ENCODE data around the gene MLC1. TPM values are rescaled to one million over a fixed set of nuclear protein-coding genes. Genes with fewer than 3 reads are reported as not detected.

Gene MLC1
- under 0.01 and 0.44 TPM in 2 replicates for total RNA-seq

GRCh38 chr22:50085211-50085972 is at the start of gene MLC1:
TSS of gene MLC1 (minus strand) at chr22:50085426. CDS start at chr22:50084902, 524 bp downstream.

GRCh38 chr22:50089682-50090411 is 4.6 kb upstream of the MLC1 start, which contains the start of gene MOV10L1:
TSS of gene MOV10L1 (plus strand) at chr22:50090006. CDS start at chr22:50090089, 83 bp downstream.

GRCh38 chr22:50058061-50058905 is 26.9 kb downstream of the MLC1 start, which contains the start of gene TTLL8:
TSS of gene TTLL8 (minus strand) at chr22:50058298.

GRCh38 chr22:50012211-50013181 is 72.7 kb downstream of the MLC1 start, which contains the start of gene IL17REL:
TSS of gene IL17REL (minus strand) at chr22:50012765. CDS start at chr22:50012646, 119 bp downstream.

Other genes starting within 250 kb of the MLC1 start
- gene ZBED4, start 231.6 kb downstream of the MLC1 start, total RNA-seq: 14.4 and 23.0 TPM in 2 replicates
- 28.3 and 54.3 TPM in 2 replicates for gene ALG12, start 167.0 kb downstream of the MLC1 start, total RNA-seq
- gene CRELD2, start 166.8 kb downstream of the MLC1 start, total RNA-seq: 41.8 and 524 TPM in 2 replicates
- gene PIM3, start 124.7 kb downstream of the MLC1 start, total RNA-seq: 42.2 and 52.5 TPM in 2 replicates
- not detected in 2 replicates for gene IL17REL, start 72.7 kb downstream of the MLC1 start, total RNA-seq
- not detected in 2 replicates for gene TTLL8, start 27.1 kb downstream of the MLC1 start, total RNA-seq
- gene MOV10L1, start 4.6 kb upstream of the MLC1 start, total RNA-seq: 5.5 and 5.7 TPM in 2 replicates
- gene PANX2, start 85.3 kb upstream of the MLC1 start, total RNA-seq: 0.86 and 3.7 TPM in 2 replicates
- 47.1 and 71.3 TPM in 2 replicates for gene TRABD, start 100.5 kb upstream of the MLC1 start, total RNA-seq
- gene SELENOO, start 115.6 kb upstream of the MLC1 start, total RNA-seq: 14.4 and 16.2 TPM in 2 replicates
- gene TUBGCP6, start 159.6 kb upstream of the MLC1 start, total RNA-seq: 25.4 and 38.9 TPM in 2 replicates
- gene HDAC10, start 165.8 kb upstream of the MLC1 start, total RNA-seq: 20.4 and 24.1 TPM in 2 replicates
- 41.5 and 55.6 TPM in 2 replicates for gene MAPK12, start 176.3 kb upstream of the MLC1 start, total RNA-seq
- gene MAPK11, start 185.0 kb upstream of the MLC1 start, total RNA-seq: 4.2 and 10.3 TPM in 2 replicates
- 174 and 339 TPM in 2 replicates for gene PLXNB2, start 222.2 kb upstream of the MLC1 start, total RNA-seq
- gene DENND6B, start 241.6 kb upstream of the MLC1 start, total RNA-seq: 1.7 and 3.3 TPM in 2 replicates

All from placental pericyte (primary cell).